ENCODE results near the gene BTNL9.
"Not testable (repeated sequence)": the region's sequence is repeated elsewhere in the genome, so short reads cannot be mapped to it uniquely, and the experiment has no call there.

Gene BTNL9

DNA sequence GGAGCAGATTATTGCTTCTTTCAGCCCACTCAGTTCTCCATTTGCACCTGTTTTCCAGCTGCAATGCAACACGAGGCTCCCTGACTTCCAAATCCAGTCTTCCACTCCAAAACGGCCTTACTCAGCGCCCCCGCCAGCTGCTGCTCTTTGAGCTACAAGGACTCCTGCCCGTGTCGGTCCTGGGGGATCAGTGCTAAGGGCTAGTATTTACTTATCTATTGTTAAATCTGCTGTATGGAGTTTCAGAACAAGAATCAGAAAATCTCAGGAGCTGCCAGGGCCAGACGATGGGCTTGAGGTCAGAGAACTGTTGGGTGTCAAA lies 46.8 kb downstream of the BTNL9 start:
- TF ChIP-seq, protein P1, sequence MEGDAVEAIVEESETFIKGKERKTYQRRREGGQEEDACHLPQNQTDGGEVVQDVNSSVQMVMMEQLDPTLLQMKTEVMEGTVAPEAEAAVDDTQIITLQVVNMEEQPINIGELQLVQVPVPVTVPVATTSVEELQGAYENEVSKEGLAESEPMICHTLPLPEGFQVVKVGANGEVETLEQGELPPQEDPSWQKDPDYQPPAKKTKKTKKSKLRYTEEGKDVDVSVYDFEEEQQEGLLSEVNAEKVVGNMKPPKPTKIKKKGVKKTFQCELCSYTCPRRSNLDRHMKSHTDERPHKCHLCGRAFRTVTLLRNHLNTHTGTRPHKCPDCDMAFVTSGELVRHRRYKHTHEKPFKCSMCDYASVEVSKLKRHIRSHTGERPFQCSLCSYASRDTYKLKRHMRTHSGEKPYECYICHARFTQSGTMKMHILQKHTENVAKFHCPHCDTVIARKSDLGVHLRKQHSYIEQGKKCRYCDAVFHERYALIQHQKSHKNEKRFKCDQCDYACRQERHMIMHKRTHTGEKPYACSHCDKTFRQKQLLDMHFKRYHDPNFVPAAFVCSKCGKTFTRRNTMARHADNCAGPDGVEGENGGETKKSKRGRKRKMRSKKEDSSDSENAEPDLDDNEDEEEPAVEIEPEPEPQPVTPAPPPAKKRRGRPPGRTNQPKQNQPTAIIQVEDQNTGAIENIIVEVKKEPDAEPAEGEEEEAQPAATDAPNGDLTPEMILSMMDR (IDR thresholded peaks at IDR 0.05; ENCODE audit: extremely low read depth, insufficient read depth, missing control alignments) = no peak
- no peak for DNase-seq (ENCODE audit: low spot score)
- in situ Hi-C loops (cut with MboI; ENCODE audit: low pct_unique_long_range_greater_than_20kb, low sequenced_read_pairs, unreplicated experiment) = no loop called here

DNA sequence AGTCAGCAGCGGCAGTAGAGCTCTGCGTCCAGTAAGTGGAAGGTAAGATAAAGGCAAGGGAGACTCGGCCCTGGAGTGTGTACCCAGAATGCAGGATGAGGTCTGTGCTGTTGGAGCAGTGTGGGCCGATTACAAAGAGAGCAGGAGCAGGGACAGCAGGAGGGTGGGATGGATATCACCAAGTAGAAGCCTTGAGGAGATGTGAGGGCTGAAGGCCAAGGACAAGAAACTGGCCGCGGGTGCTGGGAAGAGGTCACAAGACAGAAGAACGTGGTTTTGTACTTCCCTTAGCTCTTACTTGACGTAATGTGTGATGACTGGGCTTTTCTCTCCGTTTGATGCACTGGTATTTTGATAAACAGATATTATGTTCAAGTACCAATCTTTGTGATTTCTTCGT lies 47.2 kb downstream of the BTNL9 start:
- no peak for DNase-seq (ENCODE audit: low spot score)
- in situ Hi-C loops (cut with MboI; ENCODE audit: low pct_unique_long_range_greater_than_20kb, low sequenced_read_pairs, unreplicated experiment) = no loop called here

DNA sequence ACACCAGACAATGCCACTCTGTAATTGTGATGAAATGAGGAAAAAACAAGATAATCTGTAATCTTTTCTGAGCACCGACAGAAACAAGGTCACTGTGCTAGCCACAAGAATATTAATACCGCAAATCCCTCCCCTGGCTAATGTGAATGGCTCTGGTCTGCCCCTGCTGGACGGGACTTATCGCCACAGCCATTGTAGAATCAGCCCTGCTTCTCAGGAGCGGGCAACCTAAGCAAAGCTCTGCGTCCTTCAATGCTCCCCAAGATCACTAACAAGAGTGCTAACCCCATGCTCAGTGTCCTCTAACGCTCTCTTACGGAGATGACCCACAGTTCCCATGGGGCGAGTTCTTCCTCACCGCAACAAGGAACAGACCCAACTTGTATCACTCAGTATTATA lies 48.2 kb downstream of the BTNL9 start:
- in situ Hi-C loops (cut with MboI; ENCODE audit: low pct_unique_long_range_greater_than_20kb, low sequenced_read_pairs, unreplicated experiment) = no loop called here
- TF ChIP-seq, protein P1 (IDR thresholded peaks at IDR 0.05; ENCODE audit: extremely low read depth, insufficient read depth, missing control alignments) = peak; percentile 27
- DNase-seq (ENCODE audit: low spot score) = peak; percentile 36

More for the DNA sequence above, 47.2 kb downstream of the BTNL9 start:
- TF ChIP-seq, protein P1 (IDR thresholded peaks at IDR 0.05; ENCODE audit: extremely low read depth, insufficient read depth, missing control alignments) = no peak

DNA sequence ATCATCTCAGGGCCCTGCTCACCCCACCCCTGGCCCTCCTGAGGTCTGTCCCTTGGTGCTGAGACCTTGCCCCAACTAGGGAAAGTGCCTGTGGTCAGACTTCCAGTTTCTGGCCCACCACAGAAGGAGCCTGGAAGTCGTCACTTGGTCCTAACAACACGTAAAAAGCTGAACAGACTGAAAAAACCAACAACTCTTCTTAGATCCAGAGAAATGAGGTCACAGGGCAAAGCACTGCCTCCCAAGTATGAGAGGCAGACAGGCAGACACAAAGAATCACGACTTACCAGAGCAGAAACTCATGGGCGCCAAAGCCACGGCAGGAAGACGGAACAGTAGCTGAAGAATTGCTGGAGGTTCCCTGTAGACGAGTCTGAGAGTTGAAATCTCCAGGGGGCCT lies 52.4 kb downstream of the BTNL9 start:
- in situ Hi-C loops (cut with MboI; ENCODE audit: low pct_unique_long_range_greater_than_20kb, low sequenced_read_pairs, unreplicated experiment) = no loop called here
- DNase-seq (ENCODE audit: low spot score) = no peak
- TF ChIP-seq, protein P1 (IDR thresholded peaks at IDR 0.05; ENCODE audit: extremely low read depth, insufficient read depth, missing control alignments) = no peak

DNA sequence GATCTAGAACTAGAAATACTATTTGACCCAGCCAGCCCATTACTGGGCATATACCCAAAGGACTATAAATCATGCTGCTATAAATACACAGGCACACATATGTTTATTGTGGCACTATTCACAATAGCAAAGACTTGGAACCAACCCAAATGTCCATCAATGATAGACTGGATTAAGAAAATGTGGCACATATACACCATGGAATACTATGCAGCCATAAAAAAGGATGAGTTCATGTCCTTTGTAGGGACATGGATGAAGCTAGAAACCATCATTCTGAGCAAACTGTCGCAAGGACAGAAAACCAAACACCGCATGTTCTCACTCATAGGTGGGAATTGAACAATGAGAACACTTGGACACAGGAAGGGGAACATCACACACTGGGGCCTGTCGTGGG lies 55.1 kb downstream of the BTNL9 start:
- in situ Hi-C loops (cut with MboI; ENCODE audit: low pct_unique_long_range_greater_than_20kb, low sequenced_read_pairs, unreplicated experiment); DNase-seq (ENCODE audit: low spot score): not testable (repeated sequence)

DNA sequence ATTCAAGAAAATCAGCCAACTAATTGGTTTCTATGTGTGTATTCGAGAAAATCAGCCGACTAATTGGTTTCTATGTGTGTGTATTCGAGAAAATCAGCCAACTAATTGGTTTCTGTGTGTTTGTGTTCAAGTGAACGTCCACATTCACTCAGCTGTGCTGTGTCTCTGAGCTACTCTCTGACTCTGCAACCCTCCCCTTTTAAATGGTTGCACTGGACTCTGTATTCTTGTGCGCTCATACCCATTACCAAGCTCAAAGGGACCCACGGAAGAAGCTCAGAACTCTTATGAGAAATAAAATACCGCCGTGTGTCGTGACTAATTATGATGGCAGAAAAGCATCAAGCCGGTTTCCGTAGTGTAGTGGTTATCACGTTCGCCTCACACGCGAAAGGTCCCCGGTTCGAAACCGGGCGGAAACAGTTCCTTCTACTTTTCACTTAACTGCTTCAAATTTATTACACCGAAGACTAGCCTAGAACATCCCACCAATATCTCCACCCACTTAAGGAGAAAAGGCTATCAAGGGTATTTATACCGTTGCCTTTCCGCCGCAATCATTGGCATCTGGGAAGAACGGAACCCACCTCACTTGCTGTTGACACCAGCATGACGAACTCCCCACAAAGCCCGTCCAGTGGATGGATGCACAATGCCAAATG lies 56.8 kb downstream of the BTNL9 start:
- in situ Hi-C loops (cut with MboI; ENCODE audit: low pct_unique_long_range_greater_than_20kb, low sequenced_read_pairs, unreplicated experiment); DNase-seq (ENCODE audit: low spot score): not testable (repeated sequence)

DNA sequence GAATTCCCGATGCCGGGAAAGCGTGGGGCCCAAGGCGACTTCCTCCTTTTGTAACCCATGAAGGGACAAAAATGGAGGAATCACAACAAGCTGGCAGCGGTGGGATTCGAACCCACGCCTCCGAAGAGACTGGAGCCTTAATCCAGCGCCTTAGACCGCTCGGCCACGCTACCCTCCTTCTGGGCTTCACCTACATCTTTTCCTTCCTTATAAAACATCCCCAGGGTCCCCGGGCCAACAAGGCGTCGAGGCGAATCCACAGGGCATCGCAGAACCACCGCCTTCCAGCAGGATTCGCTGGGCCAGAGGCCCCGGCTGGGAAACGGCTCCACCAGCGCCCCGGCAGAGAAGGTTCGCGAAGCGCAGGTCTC lies 57.3 kb downstream of the BTNL9 start:
- in situ Hi-C loops (cut with MboI; ENCODE audit: low pct_unique_long_range_greater_than_20kb, low sequenced_read_pairs, unreplicated experiment) = not testable (repeated sequence)

DNA sequence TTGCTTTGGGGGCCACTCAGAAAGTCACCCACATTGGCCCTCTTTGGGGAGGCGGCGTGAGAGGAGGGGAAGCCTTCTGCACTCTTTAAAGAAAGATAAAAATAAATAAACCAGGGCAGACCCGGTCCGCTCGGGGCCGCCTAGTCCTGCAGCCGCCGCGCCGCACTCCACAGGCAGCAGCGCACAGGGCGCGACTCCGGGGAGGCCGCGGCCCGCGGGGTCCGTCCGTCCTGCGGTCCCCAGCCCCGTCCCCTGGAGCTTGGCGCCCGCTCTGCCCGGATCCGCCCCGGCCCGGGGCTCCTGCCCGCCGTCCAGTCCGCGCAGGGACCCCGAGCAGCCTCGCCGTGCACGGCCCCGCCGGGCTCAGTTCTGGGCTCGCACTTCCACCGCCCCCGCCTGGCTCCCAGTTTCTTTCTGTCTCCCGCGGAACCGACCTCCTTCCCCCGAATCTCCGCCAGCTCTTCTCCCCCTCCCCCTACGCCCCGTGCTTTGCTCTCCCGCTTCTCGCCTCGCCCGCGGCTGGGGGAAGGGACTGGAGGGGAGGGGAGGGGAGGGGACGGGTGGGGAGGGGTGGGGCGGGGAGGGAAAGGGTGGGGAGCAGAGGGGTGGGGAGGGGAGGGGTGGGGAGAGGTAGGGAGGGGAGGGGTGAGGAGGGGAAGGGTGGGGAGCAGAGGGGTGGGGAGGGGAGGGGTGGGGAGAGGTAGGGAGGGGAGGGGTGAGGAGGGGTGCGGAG lies 57.9 kb downstream of the BTNL9 start:
- in situ Hi-C loops (cut with MboI; ENCODE audit: low pct_unique_long_range_greater_than_20kb, low sequenced_read_pairs, unreplicated experiment); DNase-seq (ENCODE audit: low spot score): not testable (repeated sequence)

More for the DNA sequence above, 57.3 kb downstream of the BTNL9 start:
- not testable (repeated sequence) for DNase-seq (ENCODE audit: low spot score)

Data from GM13977 (cell line).